ENCODE data around the gene PIGH.
A peak's percentile ranks its signal among the peaks of the same experiment; 100 is the strongest.

The PIGH gene

GRCh38 chr14:67574806-67575205 is 25.3 kb downstream of the PIGH start:
- no peak for DNase-seq (ENCODE audit: low spot score)

- no peak for DNase-seq (ENCODE audit: low spot score)
Observed at GRCh38 chr14:67574156-67574555, 25.9 kb downstream of the PIGH start.

- no peak for DNase-seq (ENCODE audit: low spot score)
Observed at GRCh38 chr14:67573228-67574010, 26.6 kb downstream of the PIGH start.

GRCh38 chr14:67572608-67573007 is 27.5 kb downstream of the PIGH start:
- DNase-seq (ENCODE audit: low spot score) = no peak

- no peak for DNase-seq (ENCODE audit: low spot score)
Observed at GRCh38 chr14:67571991-67572323, 28.1 kb downstream of the PIGH start.

- peak; percentile 71 for DNase-seq (ENCODE audit: low spot score)
Observed at GRCh38 chr14:67571275-67571990, 28.6 kb downstream of the PIGH start.

GRCh38 chr14:67570453-67570852 is 29.6 kb downstream of the PIGH start:
- no peak for DNase-seq (ENCODE audit: low spot score)

GRCh38 chr14:67569651-67570290 is 30.3 kb downstream of the PIGH start:
- DNase-seq (ENCODE audit: low spot score) = no peak

GRCh38 chr14:67569011-67569650 is 30.9 kb downstream of the PIGH start:
- no peak for DNase-seq (ENCODE audit: low spot score)

- no peak for DNase-seq (ENCODE audit: low spot score)
Observed at GRCh38 chr14:67567654-67568053, 32.4 kb downstream of the PIGH start.

GRCh38 chr14:67566908-67567307 is 33.2 kb downstream of the PIGH start:
- no peak for DNase-seq (ENCODE audit: low spot score)

GRCh38 chr14:67564236-67564635 is 35.8 kb downstream of the PIGH start:
- DNase-seq (ENCODE audit: low spot score) = no peak

- DNase-seq (ENCODE audit: low spot score) = no peak
Observed at GRCh38 chr14:67562776-67563150, 37.3 kb downstream of the PIGH start.

- no peak for DNase-seq (ENCODE audit: low spot score)
Observed at GRCh38 chr14:67562025-67562775, 37.9 kb downstream of the PIGH start.

- DNase-seq (ENCODE audit: low spot score) = no peak
Observed at GRCh38 chr14:67559639-67560038, 40.4 kb downstream of the PIGH start.

GRCh38 chr14:67557656-67558055 is 42.4 kb downstream of the PIGH start:
- DNase-seq (ENCODE audit: low spot score) = no peak

GRCh38 chr14:67557118-67557517 is 43.0 kb downstream of the PIGH start:
- no peak for DNase-seq (ENCODE audit: low spot score)

GRCh38 chr14:67556671-67557070 is 43.4 kb downstream of the PIGH start:
- no peak for DNase-seq (ENCODE audit: low spot score)

GRCh38 chr14:67555518-67556090 is 44.5 kb downstream of the PIGH start:
- DNase-seq (ENCODE audit: low spot score) = no peak

GRCh38 chr14:67554341-67554740 is 45.7 kb downstream of the PIGH start:
- DNase-seq (ENCODE audit: low spot score) = no peak

- no peak for DNase-seq (ENCODE audit: low spot score)
Observed at GRCh38 chr14:67553547-67553946, 46.5 kb downstream of the PIGH start.

- DNase-seq (ENCODE audit: low spot score) = no peak
Observed at GRCh38 chr14:67551940-67552339, 48.1 kb downstream of the PIGH start.

All from HuH-7.5 (cell line).